ENCODE data around the gene TUBGCP3.

DNA sequence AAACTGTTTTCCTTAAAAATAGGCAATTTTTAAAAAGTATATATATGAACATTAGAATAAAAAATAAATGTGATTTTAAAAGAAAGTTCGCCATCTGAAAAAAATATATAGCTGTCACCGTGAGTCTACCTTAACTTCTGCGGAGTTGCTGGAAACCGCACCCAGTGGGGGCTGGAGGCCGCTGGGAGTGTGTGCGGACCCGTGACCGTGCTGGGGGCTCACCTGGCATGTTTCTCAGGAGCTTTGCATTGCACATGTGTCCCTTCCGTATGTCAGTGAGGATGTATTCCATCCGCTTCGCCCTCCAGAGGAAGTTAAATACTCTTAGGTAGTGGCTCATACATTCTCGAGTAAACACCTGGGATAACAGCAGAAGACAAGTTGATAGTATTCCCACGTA lies 71.7 kb downstream of the TUBGCP3 start:
- TF ChIP-seq, protein P1, sequence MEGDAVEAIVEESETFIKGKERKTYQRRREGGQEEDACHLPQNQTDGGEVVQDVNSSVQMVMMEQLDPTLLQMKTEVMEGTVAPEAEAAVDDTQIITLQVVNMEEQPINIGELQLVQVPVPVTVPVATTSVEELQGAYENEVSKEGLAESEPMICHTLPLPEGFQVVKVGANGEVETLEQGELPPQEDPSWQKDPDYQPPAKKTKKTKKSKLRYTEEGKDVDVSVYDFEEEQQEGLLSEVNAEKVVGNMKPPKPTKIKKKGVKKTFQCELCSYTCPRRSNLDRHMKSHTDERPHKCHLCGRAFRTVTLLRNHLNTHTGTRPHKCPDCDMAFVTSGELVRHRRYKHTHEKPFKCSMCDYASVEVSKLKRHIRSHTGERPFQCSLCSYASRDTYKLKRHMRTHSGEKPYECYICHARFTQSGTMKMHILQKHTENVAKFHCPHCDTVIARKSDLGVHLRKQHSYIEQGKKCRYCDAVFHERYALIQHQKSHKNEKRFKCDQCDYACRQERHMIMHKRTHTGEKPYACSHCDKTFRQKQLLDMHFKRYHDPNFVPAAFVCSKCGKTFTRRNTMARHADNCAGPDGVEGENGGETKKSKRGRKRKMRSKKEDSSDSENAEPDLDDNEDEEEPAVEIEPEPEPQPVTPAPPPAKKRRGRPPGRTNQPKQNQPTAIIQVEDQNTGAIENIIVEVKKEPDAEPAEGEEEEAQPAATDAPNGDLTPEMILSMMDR (conservative IDR thresholded peaks at IDR 0.05): no peak
- no peak for TF ChIP-seq EZH2 (IDR thresholded peaks at IDR 0.05; ENCODE audit: low read depth)

All from PC-9 (cell line).